ENCODE data around the gene SLC2A14.
"Not testable (repeated sequence)": the region's sequence is repeated elsewhere in the genome, so short reads cannot be mapped to it uniquely, and the experiment has no call there.

DNA sequence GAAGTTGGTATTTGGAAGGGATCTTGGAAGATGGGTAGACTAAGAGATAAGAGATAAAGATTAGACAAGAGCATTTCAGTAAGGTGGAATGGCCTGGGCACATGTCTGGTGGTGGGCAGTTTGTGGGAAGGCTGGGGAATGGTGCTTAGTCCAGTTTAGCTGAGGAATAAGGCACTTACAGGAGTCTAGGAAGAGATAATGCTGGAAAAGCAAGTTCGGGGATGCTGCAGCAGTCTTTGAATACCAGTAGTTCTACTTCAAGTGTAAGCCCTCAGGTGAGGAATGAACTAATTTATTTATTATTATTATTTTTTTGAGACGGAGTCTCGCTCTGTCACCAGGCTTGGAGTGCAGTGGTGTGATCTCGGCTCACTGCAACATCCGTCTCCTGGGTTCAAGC is 22.6 kb downstream of the SLC2A14 start:
- TF ChIP-seq, protein P1, sequence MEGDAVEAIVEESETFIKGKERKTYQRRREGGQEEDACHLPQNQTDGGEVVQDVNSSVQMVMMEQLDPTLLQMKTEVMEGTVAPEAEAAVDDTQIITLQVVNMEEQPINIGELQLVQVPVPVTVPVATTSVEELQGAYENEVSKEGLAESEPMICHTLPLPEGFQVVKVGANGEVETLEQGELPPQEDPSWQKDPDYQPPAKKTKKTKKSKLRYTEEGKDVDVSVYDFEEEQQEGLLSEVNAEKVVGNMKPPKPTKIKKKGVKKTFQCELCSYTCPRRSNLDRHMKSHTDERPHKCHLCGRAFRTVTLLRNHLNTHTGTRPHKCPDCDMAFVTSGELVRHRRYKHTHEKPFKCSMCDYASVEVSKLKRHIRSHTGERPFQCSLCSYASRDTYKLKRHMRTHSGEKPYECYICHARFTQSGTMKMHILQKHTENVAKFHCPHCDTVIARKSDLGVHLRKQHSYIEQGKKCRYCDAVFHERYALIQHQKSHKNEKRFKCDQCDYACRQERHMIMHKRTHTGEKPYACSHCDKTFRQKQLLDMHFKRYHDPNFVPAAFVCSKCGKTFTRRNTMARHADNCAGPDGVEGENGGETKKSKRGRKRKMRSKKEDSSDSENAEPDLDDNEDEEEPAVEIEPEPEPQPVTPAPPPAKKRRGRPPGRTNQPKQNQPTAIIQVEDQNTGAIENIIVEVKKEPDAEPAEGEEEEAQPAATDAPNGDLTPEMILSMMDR (IDR thresholded peaks at IDR 0.05): not testable (repeated sequence)
- not testable (repeated sequence) for TF ChIP-seq POLR2A (IDR thresholded peaks at IDR 0.05)

Data from thyroid gland (tissue), 4 donors.